ENCODE measurements around the gene PXDC1. TPM values are rescaled to one million over a fixed set of nuclear protein-coding genes. Genes with fewer than 3 reads are reported as not detected.

The PXDC1 gene
- total RNA-seq, 1 donor: 39.4 TPM

GRCh38 chr6:3781504-3781903, 30.0 kb upstream of the PXDC1 start:
- no peak for DNase-seq (ENCODE audit: low read depth)
- no peak overlapping the region for H3K4me3 ChIP-seq (ENCODE audit: low read depth, low read length)
- no peak for TF ChIP-seq CTCF (IDR thresholded peaks at IDR 0.05; ENCODE audit: insufficient read depth, low read length)

- TF ChIP-seq CTCF (IDR thresholded peaks at IDR 0.05; ENCODE audit: insufficient read depth, low read length): no peak
- no peak for DNase-seq (ENCODE audit: low read depth)
- no peak overlapping the region for H3K4me3 ChIP-seq (ENCODE audit: low read depth, low read length)
These were observed 28.0 kb upstream of the PXDC1 start for GRCh38 chr6:3779574-3779849.

- no peak for DNase-seq (ENCODE audit: low read depth)
- TF ChIP-seq CTCF (IDR thresholded peaks at IDR 0.05; ENCODE audit: insufficient read depth, low read length): no peak
- no peak overlapping the region for H3K4me3 ChIP-seq (ENCODE audit: low read depth, low read length)
These were observed 27.4 kb upstream of the PXDC1 start for GRCh38 chr6:3778701-3779573.

GRCh38 chr6:3777730-3778461, 26.4 kb upstream of the PXDC1 start:
- H3K4me3 ChIP-seq (ENCODE audit: low read depth, low read length): no peak overlapping the region
- DNase-seq (ENCODE audit: low read depth): no peak
- no peak for TF ChIP-seq CTCF (IDR thresholded peaks at IDR 0.05; ENCODE audit: insufficient read depth, low read length)

- H3K4me3 ChIP-seq (ENCODE audit: low read depth, low read length): no peak overlapping the region
- TF ChIP-seq CTCF (IDR thresholded peaks at IDR 0.05; ENCODE audit: insufficient read depth, low read length): no peak
- DNase-seq (ENCODE audit: low read depth): no peak
These were observed 25.5 kb upstream of the PXDC1 start for GRCh38 chr6:3776881-3777507.

- no peak overlapping the region for H3K4me3 ChIP-seq (ENCODE audit: low read depth, low read length)
- DNase-seq (ENCODE audit: low read depth): no peak
- no peak for TF ChIP-seq CTCF (IDR thresholded peaks at IDR 0.05; ENCODE audit: insufficient read depth, low read length)
These were observed 24.3 kb upstream of the PXDC1 start for GRCh38 chr6:3775847-3776246.
